GM06990 (cell line): ENCODE measurements around the gene FBXO47.

Experiments used
- DNase-seq: peaks from one replicate; pipeline ENCODE4 v3.0.0-alpha.2; 2011; ENCODE audit not compliant: insufficient read length; ENCODE audit errors: extremely low read depth
- H3K27me3 ChIP-seq: replicated peaks from 2 replicates; pipeline ENCODE4 v1.6.0; 2011; ENCODE audit warnings: low read length; ENCODE audit not compliant: control insufficient read depth, insufficient read depth
- H3K36me3 ChIP-seq: 2 replicates; pipeline ENCODE4 v1.5.1; 2011; ENCODE audit warnings: low read length; ENCODE audit not compliant: control insufficient read depth, insufficient read depth
- H3K4me3 ChIP-seq: replicated peaks from 2 replicates; pipeline ENCODE4 v1.5.1; 2011; ENCODE audit warnings: low read depth, mild to moderate bottlenecking, control low read depth, low read length
- CTCF ChIP-seq: IDR thresholded peaks from 2 replicates; pipeline ENCODE4 v1.5.1; 2011; ENCODE audit warnings: low read length, control low read depth, mild to moderate bottlenecking, inconsistent platforms; ENCODE audit not compliant: insufficient read depth, poor library complexity, severe bottlenecking

Gene FBXO47

GRCh38 chr17:38921756-38922411, 45.3 kb downstream of the FBXO47 start:
- Histone ChIP-seq H3K4me3 (no peak overlapping the region), H3K27me3 (no peaks in the 10 kb centered on the region), H3K36me3 (peaks cover 19% of the 10 kb centered on the region)
- no peak for TF ChIP-seq CTCF
- no peak for DNase-seq

- H3K27me3 ChIP-seq: no peaks in the 10 kb centered on the region
- DNase-seq: no peak
- no peak overlapping the region for H3K4me3 ChIP-seq
- no peak for TF ChIP-seq CTCF
- H3K36me3 ChIP-seq: peaks cover 23% of the 10 kb centered on the region
These were observed 46.6 kb downstream of the FBXO47 start for GRCh38 chr17:38920374-38921291.

GRCh38 chr17:38919316-38920078, 47.7 kb downstream of the FBXO47 start:
- Histone ChIP-seq H3K36me3 (peaks cover 35% of the 10 kb centered on the region), H3K4me3 (no peak overlapping the region), H3K27me3 (no peaks in the 10 kb centered on the region)
- no peak for TF ChIP-seq CTCF
- no peak for DNase-seq

DNA sequence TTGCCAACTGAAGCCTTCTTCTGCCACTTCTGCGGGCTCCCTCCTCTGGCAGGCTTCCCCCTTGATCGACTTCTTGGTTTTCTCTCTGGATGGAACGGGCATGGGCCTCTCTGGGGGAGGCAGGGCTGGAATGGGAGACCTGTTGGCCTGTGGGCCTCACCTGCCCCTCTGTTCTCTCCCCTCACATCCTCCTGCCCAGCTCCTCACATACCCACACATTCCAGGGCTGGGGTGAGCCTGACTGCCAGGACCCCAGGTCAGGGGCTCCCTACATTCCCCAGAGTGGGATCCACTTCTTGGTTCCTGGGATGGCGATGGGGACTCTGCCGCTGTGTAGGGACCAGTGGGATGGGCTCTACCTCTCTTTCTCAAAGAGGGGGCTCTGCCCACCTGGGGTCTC, 48.3 kb downstream of the FBXO47 start:
- Histone ChIP-seq H3K27me3 (no peaks in the 10 kb centered on the region), H3K36me3 (peaks cover 37% of the 10 kb centered on the region), H3K4me3 (no peak overlapping the region)
- DNase-seq: no peak
- TF ChIP-seq CTCF: no peak

DNA sequence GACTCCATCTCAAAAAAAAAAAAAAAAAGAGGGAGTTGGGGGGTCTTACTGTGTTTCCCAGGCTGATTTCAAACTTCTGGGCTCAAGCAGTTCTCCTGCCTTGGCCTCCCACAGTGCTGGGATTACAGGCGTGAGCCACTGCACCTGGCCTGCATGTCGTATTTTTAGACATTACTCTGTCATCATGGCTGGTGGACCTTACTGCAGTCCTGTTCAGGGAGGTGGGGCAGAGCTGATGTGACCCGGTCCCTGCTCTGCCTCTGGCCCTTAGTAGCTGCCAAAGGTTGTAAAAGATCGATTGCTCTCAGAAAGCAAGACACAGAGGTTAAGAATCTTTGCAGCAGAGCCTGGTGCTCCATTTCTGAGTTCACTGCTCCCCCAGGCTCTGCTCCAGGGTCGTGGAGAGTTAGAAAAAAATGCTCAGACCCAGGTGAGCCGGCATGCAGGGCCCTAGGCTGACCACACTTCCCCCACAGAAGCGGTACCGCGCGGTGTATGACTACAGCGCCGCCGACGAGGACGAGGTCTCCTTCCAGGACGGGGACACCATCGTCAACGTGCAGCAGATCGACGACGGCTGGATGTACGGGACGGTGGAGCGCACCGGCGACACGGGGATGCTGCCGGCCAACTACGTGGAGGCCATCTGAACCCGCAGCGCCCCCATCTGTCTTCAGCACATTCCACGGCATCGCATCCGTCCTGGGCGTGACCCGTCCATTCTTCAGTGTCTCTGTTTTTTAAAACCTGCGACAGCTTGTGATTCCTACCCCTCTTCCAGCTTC, 48.9 kb downstream of the FBXO47 start:
- TF ChIP-seq CTCF: no peak
- no peak overlapping the region for H3K4me3 ChIP-seq
- no peaks in the 10 kb centered on the region for H3K27me3 ChIP-seq
- peaks cover 39% of the 10 kb centered on the region for H3K36me3 ChIP-seq
- no peak for DNase-seq
